ENCODE measurements around the gene GHDC. TPM values are rescaled to one million over a fixed set of nuclear protein-coding genes. Genes with fewer than 3 reads are reported as not detected.
"Not testable (repeated sequence)": the region's sequence is repeated elsewhere in the genome, so short reads cannot be mapped to it uniquely, and the experiment has no call there.

GHDC gene
- total RNA-seq, 1 experiment from 2014 or later, result 21.5 TPM

DNA sequence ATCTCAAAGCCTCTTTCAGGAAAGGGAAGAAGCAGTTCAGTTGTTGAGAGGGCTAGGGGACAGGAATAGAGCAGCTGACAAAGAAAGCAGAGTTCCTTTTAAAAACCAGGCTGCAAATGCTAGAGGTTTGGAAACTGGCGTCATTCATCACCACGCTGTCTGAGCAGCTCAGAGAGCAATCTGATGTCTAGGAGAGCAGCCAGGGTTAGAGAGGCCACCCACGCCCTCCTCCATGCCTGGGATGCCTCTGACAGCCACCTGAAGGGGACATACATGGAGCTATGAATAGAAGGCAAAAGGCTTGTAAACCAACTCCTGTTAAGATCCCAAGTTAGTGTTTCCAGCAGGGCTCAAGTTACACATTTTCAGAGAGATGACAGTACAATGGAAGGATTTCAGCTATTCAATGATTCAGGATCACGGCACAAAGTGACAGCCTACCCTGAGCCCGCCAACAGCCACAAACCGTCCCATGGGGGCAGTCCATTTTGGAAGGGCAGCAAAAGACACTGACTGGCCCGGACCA lies 51.9 kb downstream of the GHDC start:
- no TSS peak for BruUV-seq (replicated peaks)
- no peak for DNase-seq
- Histone ChIP-seq H3K27me3 (ENCODE audit: insufficient read depth, low read depth) (no peaks in the 10 kb centered on the region), H3K4me1 (replicated peaks; ENCODE audit: insufficient read depth) (no peaks in the 10 kb centered on the region), H3K4me2 (no peak overlapping the region), H3K9me2 (ENCODE audit: insufficient read depth) (no peaks in the 10 kb centered on the region), H3K9me3 (ENCODE audit: insufficient read depth, low read depth) (no peaks in the 10 kb centered on the region), H2AFZ (no peak overlapping the region), H3K36me3 (ENCODE audit: low read depth) (no peaks in the 10 kb centered on the region), H3F3A (ENCODE audit: insufficient read depth, low read depth) (no peaks in the 10 kb centered on the region), H4K20me1 (ENCODE audit: insufficient read depth) (peaks cover 42% of the 10 kb centered on the region), H3K4me3 (no peak overlapping the region), H3K27ac (no peak overlapping the region), H3K79me2 (ENCODE audit: low read depth) (peaks cover 85% of the 10 kb centered on the region)
- intact Hi-C loops (cut with micrococcal nuclease; ENCODE audit: unreplicated experiment), result no loop called here
- no peak for TF ChIP-seq EZH2 (IDR thresholded peaks at IDR 0.05; ENCODE audit: low read depth)
- POLR2A ChIA-PET (ENCODE audit: unreplicated experiment), result no interaction called here
- CTCF ChIA-PET, result no interaction called here

DNA sequence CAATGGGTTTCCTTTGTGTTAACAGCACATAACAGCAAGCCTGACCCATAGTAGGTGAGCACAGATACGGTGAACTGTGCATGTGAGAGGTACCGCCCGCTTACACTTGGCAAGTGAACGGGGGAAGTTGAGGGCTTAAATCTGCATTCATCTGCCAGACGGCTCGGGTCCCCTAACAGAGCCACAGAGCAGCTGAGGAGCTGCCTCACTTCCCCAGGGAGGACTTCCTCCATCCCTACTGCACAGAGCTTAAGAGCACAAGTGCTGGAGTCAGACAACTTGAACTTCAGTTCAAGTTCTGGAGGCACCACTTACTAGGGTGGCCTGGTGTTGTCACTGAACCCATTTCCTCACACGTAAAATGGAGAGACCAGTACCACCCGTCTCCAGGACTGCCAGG lies 52.9 kb downstream of the GHDC start:
- Histone ChIP-seq H3K27ac (no peak overlapping the region), H3K9me3 (ENCODE audit: insufficient read depth, low read depth) (no peaks in the 10 kb centered on the region), H4K20me1 (ENCODE audit: insufficient read depth) (peaks cover 33% of the 10 kb centered on the region), H3K27me3 (ENCODE audit: insufficient read depth, low read depth) (no peaks in the 10 kb centered on the region), H3K4me2 (no peak overlapping the region), H3K79me2 (ENCODE audit: low read depth) (peaks cover 92% of the 10 kb centered on the region), H2AFZ (no peak overlapping the region), H3F3A (ENCODE audit: insufficient read depth, low read depth) (peaks cover 9% of the 10 kb centered on the region), H3K4me1 (replicated peaks; ENCODE audit: insufficient read depth) (peaks cover 10% of the 10 kb centered on the region), H3K36me3 (ENCODE audit: low read depth) (no peaks in the 10 kb centered on the region), H3K9me2 (ENCODE audit: insufficient read depth) (no peaks in the 10 kb centered on the region), H3K4me3 (no peak overlapping the region)
- no peak for DNase-seq
- no TSS peak for BruUV-seq (replicated peaks)
- POLR2A ChIA-PET (ENCODE audit: unreplicated experiment), result no interaction called here
- intact Hi-C loops (cut with micrococcal nuclease; ENCODE audit: unreplicated experiment), result no loop called here
- CTCF ChIA-PET, result no interaction called here
- TF ChIP-seq, protein P1, sequence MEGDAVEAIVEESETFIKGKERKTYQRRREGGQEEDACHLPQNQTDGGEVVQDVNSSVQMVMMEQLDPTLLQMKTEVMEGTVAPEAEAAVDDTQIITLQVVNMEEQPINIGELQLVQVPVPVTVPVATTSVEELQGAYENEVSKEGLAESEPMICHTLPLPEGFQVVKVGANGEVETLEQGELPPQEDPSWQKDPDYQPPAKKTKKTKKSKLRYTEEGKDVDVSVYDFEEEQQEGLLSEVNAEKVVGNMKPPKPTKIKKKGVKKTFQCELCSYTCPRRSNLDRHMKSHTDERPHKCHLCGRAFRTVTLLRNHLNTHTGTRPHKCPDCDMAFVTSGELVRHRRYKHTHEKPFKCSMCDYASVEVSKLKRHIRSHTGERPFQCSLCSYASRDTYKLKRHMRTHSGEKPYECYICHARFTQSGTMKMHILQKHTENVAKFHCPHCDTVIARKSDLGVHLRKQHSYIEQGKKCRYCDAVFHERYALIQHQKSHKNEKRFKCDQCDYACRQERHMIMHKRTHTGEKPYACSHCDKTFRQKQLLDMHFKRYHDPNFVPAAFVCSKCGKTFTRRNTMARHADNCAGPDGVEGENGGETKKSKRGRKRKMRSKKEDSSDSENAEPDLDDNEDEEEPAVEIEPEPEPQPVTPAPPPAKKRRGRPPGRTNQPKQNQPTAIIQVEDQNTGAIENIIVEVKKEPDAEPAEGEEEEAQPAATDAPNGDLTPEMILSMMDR (conservative IDR thresholded peaks at IDR 0.05), result no peak
- TF ChIP-seq EZH2 (IDR thresholded peaks at IDR 0.05; ENCODE audit: low read depth), result no peak

DNA sequence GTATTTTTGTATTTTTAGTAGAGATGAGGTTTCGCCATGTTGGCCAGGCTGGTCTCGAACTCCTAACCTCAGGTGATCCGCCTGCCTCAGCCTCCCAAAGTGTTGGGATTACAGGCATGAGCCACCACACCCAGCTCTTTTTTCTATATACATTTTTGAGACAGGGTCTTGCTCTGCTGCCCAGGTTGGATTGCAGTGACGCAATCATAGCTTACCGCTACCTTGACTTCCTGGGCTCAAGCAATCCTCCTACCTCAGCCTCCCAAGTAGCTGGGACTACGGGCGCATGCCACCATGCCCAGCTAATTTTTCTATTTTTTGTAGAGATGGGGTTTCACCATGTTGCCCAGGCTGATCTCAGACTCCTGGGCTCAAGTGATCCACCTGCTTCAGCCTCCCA lies 53.6 kb downstream of the GHDC start:
- CTCF ChIA-PET; POLR2A ChIA-PET (ENCODE audit: unreplicated experiment); H2AFZ ChIP-seq; DNase-seq; H3K27me3 ChIP-seq (ENCODE audit: insufficient read depth, low read depth); BruUV-seq (replicated peaks); H3K9me2 ChIP-seq (ENCODE audit: insufficient read depth); intact Hi-C loops (cut with micrococcal nuclease; ENCODE audit: unreplicated experiment); H3K9me3 ChIP-seq (ENCODE audit: insufficient read depth, low read depth); H3K4me2 ChIP-seq; H3K36me3 ChIP-seq (ENCODE audit: low read depth); H3K27ac ChIP-seq; H3K4me3 ChIP-seq: not testable (repeated sequence)
- Histone ChIP-seq H3K4me1 (replicated peaks; ENCODE audit: insufficient read depth) (peaks cover 17% of the 10 kb centered on the region), H3K79me2 (ENCODE audit: low read depth) (peaks cover 89% of the 10 kb centered on the region), H4K20me1 (ENCODE audit: insufficient read depth) (peaks cover 31% of the 10 kb centered on the region), H3F3A (ENCODE audit: insufficient read depth, low read depth) (peaks cover 15% of the 10 kb centered on the region)

Other genes with a start within 250 kb of the GHDC start
- gene CNP, start 227.7 kb downstream of the GHDC start, total RNA-seq (2021), result 60.6 and 64.7 TPM in 2 replicates
- 75.5 and 96.1 TPM in 2 replicates for gene DNAJC7, start 177.1 kb downstream of the GHDC start, total RNA-seq (2021)
- gene NKIRAS2, start 174.4 kb downstream of the GHDC start, total RNA-seq (2021), result 38.3 and 39.7 TPM in 2 replicates
- gene C17orf113, start 143.9 kb downstream of the GHDC start, total RNA-seq (2021), result 3.4 and 3.7 TPM in 2 replicates
- 1.7 and 2.1 TPM in 2 replicates for gene ZNF385C, start 96.0 kb downstream of the GHDC start, total RNA-seq (2021)
- gene DHX58, start 81.8 kb downstream of the GHDC start, total RNA-seq (2021), result 17.9 and 26.0 TPM in 2 replicates
- gene KAT2A, start 73.1 kb downstream of the GHDC start, total RNA-seq (2021), result 42.1 and 47.6 TPM in 2 replicates
- gene HSPB9, start 71.7 kb downstream of the GHDC start, total RNA-seq (2021), result 0.33 TPM in 1 of 2 replicates, not detected in the other
- 97.0 and 120 TPM in 2 replicates for gene RAB5C, start 39.5 kb downstream of the GHDC start, total RNA-seq (2021)
- gene KCNH4, start 13.4 kb downstream of the GHDC start, total RNA-seq (2021), result not detected in 2 replicates
- not detected in 2 replicates for gene HCRT, start 9.0 kb downstream of the GHDC start, total RNA-seq (2021)
- gene STAT5B, start 81.9 kb upstream of the GHDC start, total RNA-seq (2021), result 19.5 and 21.1 TPM in 2 replicates
- 3.4 and 12.1 TPM in 2 replicates for gene STAT5A, start 94.0 kb upstream of the GHDC start, total RNA-seq (2021)
- 65.2 and 74.6 TPM in 2 replicates for gene STAT3, start 193.9 kb upstream of the GHDC start, total RNA-seq (2021)
- gene CAVIN1, start 228.8 kb upstream of the GHDC start, total RNA-seq (2021), result 154 and 170 TPM in 2 replicates